ENCODE data around the gene ADI1.
"Not testable (repeated sequence)": the region's sequence is repeated elsewhere in the genome, so short reads cannot be mapped to it uniquely, and the experiment has no call there.

The ADI1 gene

DNA sequence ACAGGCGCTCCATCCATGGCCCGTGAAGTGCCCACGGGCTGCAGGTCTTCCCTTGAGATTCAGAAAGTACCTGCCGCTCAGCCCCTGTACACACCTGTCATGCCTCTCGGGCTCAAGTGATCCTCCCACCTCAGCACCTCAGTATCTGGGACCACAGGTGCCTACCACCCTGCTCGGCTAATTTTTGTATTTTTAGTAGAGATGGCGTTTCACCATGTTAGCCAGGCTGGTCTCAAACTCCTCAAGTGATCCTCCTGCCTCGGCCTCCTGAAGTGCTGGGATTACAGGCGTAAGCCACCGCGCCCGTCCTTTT lies 26.9 kb downstream of the ADI1 start:
- not testable (repeated sequence) for DNase-seq

- DNase-seq, result no peak
Measured at GRCh38 chr2:3491716-3492474, 27.4 kb downstream of the ADI1 start.

- no peak for DNase-seq
Measured at GRCh38 chr2:3491306-3491705, 28.0 kb downstream of the ADI1 start.

DNA sequence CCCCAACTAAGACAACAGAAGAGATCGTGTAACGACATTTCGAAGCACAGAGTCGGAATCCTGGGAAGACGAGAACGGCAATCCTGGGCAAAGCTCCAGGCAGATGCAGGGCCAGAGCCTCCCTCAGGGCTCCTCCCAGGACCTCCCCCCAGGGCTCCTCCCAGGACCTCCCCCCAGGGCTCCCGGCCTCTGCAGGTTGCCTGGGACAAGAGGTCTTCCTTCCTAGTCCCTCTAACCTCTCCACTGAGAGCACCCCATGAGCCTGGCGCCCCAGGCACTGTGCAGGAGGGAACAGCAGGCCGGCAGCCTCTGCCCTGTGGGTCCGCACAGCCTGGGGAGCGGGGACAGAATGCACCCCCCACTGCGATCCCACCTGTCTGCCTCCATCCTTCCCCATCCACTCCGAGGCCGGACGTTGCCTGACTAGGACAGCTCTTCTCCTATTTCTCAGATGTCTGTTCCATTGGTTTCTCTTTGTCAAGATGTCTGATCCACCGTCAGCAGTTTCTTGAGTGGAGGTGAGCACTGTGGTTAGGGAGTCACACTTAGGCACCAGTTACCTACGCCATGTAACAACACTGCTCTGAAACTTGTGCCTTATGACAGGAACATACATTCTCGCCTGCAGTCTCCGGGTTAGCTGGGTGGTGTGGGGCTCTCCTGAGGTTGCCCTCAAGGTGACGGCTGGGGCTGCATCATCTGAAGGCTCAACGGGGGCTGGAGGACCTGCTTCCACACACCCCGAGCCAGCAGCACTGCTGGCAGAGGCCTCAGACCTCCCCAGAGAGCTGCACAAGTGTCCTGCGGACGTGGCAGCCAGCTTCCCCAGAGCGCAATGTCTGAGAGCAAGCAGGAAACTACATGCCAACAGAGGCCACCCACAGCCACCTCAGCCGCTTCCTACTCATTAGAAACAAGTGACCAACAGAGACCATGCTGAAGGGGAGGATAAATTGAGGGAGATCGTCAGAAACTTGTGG lies 28.9 kb downstream of the ADI1 start:
- DNase-seq, result no peak

DNA sequence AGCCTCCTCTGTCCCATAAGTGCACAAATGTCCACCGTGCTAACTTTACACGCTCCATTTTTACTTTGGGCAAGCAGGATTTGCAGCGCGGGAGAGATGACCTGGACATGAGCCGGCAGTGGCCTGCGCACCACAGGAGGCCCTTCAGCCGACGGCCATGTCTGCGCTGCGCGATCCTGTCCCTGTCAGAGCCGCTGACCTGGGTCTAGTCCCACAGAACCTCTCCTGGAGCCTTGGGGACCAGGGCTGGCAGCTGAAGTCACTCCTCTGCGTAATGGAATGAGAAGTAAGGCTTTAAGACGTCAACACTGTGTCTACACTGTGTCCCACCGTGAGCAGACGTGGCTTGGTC lies 29.6 kb downstream of the ADI1 start:
- DNase-seq, result no peak

DNA sequence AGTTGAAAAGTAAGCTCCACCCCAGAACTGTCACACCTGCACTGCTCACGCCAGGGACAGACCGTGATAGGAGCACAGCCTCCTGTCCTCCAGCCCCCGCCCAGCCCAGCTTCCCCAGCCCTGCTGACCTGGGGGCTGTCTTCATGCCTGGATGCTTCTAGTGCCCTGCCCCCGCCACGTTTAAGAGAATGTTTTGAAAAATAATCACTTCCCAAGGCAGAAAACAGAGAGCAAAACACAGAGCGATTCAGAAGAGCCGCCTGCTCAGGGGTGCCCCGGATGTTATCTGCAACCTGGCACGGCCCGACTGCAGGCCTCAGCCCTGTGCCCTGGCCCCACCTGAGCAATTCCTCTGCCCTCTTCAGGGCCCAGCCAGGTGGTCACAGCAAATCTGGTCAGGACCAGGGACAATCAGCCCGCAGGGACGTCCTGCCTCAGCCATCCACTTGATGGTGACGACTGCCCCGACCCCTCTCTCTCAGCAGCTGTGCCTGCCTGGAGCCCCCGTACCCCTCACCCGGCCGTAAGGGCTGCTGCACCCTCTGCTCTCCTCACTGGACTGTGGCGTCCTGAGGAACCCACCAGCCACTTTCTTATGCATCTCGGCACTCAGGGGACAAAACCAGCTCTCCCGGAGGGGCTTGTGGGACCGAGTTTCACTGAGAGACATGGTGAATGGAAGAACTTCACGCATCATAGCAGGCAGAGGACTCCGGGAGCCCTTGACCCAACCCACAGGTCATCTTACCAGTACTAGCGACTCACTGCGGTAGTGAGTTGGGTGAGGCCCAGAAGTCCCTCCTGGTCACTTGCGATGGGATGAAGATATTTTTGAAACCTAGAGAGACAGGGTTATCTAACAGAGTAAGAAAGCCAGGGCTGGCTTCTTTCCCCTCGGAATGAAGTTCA lies 30.2 kb downstream of the ADI1 start:
- DNase-seq, result no peak

DNA sequence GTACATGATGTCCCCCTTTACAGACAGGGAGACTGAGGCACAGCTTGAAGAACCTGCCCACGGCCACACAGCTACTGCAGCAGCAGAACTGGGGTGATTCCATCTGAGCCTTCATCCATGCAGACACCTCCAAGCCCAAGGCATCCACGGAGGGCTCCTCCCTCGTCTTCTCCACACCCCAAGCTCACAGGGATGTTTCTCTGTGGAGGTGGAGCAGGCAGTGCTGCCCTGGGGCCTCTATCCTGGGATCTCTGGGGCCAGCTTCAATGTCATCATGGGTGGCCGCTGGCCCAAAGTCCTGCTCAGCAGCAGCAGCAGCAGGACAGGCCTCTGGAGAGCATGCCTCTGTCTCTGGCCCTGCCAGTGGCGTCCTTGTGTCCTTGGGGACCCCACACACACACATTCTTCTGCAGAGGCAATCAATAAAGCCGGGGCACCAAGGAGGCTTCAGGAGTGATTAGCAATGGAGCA lies 31.2 kb downstream of the ADI1 start:
- no peak for DNase-seq

DNA sequence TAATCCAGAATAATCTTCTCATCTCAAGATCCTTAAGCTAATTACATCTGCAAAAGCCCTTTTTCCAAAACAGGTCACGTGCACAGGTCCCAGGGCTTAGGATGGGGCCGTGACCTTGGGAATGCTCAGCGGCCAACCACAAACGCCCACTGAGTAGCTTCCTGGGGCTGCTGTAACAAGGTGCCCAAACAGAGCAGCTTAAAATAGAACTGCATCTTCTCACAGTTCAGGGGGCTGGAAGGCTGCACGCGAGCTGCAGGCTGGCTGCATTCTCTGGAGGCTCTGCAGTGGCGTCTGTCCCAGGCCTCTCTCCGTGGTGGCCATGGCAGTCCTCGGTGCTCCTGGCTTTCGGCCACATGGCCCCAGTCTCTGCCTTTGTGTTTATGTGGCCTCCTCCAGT lies 31.9 kb downstream of the ADI1 start:
- no peak for DNase-seq

- no peak for DNase-seq
Measured at GRCh38 chr2:3487028-3487425, 32.3 kb downstream of the ADI1 start.

DNA sequence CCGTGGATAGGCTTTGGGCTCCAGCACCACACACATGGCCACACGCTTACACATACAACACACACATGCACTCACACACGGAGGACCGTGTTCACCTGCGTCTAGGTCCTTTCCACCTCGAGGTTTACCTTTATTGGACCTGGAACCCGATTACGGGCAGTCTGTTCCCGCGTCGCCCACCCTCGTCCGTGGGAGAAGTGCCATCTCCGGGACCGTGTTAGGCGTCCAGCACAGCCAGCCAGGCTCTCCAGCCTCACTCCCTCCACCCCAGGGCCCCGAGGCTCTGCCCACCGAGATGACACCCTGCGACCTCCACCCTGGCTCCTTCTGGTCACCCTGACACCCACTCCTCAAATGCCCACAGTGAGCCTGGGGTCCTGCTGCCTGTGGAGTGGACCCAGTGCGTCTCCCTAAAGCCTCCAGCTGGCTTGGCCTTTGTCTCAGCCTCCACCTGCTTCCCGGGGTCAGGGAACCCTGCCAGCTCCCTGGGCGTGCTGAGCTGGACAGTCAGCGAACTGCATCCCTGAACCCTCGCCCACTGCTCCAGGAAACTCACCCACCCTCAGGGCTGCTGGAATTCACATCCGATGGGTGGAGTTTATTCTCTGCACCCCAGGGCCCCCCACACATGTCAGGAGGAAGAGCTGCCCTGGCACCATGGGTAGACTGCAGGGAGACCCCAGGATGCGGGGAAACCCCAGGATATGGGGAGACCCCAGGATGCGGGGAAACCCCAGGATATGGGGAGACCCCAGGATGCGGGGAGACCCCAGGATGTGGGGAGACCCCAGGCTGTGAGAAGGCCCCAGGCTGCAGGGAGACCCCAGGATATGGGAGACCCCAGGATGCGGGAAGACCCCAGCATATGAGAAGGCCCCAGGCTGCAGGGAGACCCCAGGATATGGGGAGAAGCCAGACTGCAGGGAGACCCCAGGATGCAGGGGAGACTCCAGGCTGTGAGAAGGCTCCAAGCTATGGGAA lies 33.0 kb downstream of the ADI1 start:
- DNase-seq, result no peak

DNA sequence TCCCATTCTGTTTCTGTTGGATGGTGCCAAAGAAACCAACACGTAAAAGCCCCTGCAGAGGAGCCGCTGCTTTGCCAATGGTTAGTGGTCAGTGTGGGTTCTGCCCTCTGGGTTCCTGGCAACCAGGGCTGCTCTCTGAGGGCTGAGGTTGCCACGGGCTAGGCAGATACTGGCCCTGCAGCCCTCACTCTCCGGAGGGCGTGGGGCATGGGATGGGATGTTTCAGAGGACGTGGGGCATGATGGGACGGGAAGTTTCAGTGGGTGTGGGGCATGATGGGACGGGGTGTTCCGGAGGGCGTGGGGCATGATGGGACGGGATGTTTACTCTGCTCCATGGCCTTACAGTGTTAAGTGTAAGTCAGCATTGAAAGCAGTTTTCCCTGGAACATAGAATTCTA lies 34.2 kb downstream of the ADI1 start:
- DNase-seq, result no peak

DNA sequence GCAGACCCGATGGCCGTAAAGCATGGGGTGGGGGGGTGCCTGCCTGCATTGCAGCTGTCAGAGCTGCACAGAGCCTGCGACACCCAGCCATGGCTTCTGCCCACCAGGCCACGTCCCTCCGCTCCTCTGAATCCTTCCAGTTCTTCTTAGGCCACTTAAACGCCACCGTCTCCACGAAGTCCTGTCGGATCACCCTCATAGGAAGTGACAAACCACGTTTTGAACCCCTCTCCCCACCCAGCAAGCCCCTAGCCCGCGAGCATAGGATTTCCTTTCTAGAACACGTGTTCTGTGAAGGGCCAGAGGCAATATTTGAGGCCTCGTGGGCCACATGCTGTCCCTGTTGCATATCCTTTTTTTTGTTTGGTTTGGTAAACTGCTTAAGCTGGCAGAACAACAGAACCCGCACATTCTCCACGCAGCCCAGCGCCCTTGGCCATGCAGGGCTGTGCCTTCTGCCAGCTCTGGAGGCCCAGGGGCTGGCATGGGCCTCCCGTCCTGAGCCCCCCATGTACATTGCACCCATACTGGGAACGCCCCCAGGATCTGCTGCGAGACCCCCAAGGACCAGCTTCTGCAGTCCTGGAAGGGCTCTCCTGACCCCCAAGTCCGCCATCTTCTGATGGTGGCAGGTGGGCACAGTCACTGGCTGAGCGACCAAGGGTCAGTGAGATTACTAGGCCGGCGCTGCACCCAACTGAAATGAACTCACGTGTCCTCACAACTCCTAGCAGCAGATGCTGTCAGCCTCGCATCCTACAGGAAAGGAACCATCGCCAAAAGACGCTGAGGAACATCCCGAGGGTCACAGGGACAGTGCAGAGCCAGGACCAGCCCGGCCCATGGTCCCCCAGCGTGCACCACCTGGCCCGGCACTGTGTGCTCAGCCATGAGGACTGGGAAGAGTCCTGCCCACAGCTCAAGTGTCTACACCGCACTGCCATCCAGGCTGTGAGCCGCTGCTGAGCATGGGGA lies 35.1 kb downstream of the ADI1 start:
- no peak for DNase-seq

- DNase-seq, result no peak
Measured at GRCh38 chr2:3483227-3483985, 35.9 kb downstream of the ADI1 start.

GRCh38 chr2:3482363-3482821 lies 36.9 kb downstream of the ADI1 start:
- DNase-seq, result no peak

DNA sequence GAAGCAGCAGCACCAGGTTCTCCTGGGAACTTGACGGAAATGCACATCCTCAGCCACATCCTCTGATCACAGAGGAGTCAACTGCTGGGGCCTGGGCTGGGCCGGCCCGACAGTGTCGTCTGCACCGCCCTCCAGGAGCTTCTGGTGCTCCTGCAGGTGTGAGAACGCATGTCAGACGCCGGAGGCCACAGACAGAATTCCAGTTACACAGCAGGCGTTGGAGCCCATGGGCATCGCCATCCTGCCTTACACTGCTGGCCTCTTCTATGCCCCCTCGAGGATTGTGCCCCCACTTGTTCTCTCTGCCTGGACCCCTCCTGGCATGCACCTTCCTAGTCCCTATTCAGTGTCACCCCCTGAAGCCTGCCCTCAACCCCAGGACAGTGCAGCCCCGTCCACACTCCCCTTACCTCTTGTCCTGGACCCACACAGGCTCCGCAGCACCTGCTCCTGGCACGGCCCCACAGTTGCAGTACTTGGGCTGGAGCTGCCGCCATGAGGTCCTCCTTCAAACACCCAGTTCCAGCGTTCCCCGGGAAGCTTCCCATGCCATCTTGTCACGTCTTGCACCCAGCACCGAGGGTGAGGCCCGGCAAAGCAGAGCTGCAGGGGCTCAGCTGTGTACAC lies 37.5 kb downstream of the ADI1 start:
- DNase-seq, result no peak

- no peak for DNase-seq
Measured at GRCh38 chr2:3481011-3481400, 38.3 kb downstream of the ADI1 start.

DNA sequence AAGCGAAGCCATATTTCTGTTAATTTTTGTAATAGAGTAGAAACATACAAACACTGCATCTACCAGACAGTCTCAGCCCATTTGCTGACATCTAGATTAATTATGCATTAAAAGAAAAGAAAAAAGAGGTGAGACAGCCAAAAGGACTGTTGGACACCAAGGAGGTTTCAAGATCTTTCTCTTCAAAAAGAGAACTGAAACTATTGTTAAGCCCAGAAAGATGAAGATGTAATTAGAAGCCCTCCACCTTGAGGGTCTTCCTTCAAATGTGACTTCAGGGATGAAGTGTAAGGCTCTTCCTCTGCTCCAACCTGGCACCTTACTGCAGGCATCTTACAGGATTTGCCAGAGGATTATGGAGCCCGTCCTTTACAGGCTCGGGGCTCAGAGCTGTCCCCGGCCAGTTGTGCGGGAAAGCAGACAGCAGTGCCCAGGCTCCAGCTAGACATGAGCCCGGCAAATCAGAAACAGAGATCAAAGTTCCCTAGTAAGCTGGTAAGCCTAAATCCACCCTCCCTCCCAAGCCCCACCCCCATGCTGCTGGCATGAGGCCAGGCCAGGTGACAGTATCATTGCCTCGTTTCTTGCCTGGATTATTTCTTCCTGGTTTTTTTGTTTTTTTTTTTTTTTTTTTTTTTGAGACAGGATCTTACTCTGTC lies 38.9 kb downstream of the ADI1 start:
- DNase-seq, result no peak

GRCh38 chr2:3479430-3480320 lies 39.7 kb downstream of the ADI1 start:
- no peak for DNase-seq
